ENCODE data around the gene TOP3B. TPM values are rescaled to one million over a fixed set of nuclear protein-coding genes. Genes with fewer than 3 reads are reported as not detected.
"Not testable (repeated sequence)": the region's sequence is repeated elsewhere in the genome, so short reads cannot be mapped to it uniquely, and the experiment has no call there.

TOP3B gene
- total RNA-seq, 1 donor from 2014 or later: 26.4 TPM

DNA sequence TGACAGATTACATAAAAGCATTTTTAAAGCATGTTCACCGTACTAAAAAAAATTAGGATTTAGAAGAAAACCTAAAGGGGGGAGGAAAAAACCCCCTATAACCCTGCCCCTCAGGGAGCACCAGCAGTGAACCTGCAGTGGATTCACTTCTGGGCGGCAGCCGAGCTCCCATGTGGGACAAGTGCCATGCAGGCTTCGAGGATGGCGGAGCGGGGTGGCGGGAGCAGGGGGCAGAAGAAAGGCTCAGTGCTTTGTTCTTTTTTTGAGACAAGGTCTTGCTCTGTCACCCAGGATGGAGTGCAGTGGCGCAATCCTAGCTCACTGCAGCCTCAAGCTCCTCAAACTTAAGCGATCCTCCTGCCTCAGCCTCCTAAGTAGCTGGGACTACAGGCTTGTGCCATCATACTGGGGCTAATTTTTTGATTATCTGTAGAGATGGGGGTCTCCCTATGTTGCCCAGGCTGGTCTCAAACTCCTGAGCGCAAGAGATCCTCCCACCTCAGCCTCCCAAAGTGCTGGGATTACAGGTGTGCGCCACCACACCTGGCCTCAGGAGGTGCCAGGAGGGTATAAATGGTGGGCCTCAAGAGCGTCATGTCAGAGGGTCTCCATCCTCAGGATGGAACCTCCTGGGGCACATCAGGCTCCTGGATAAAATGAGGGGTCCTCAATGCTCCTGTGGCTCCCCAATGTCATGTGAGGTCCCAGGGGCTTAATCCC is 64.0 kb downstream of the TOP3B start:
- Histone ChIP-seq H3K27me3 (no peaks in the 10 kb centered on the region), H3K4me3 (no peak overlapping the region), H3K9me3 (no peaks in the 10 kb centered on the region), H3K36me3 (peaks cover 21 to 30% of the 10 kb centered on the region in 2 donors), H3K4me1 (no peaks in the 10 kb centered on the region), H3K27ac (no peak overlapping the region)
- TF ChIP-seq, protein P1, sequence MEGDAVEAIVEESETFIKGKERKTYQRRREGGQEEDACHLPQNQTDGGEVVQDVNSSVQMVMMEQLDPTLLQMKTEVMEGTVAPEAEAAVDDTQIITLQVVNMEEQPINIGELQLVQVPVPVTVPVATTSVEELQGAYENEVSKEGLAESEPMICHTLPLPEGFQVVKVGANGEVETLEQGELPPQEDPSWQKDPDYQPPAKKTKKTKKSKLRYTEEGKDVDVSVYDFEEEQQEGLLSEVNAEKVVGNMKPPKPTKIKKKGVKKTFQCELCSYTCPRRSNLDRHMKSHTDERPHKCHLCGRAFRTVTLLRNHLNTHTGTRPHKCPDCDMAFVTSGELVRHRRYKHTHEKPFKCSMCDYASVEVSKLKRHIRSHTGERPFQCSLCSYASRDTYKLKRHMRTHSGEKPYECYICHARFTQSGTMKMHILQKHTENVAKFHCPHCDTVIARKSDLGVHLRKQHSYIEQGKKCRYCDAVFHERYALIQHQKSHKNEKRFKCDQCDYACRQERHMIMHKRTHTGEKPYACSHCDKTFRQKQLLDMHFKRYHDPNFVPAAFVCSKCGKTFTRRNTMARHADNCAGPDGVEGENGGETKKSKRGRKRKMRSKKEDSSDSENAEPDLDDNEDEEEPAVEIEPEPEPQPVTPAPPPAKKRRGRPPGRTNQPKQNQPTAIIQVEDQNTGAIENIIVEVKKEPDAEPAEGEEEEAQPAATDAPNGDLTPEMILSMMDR (IDR thresholded peaks at IDR 0.05): no peak
- no peak for DNase-seq (ENCODE audit: low spot score in 2 of 2)
- intact Hi-C loops (cut with DNase I): no loop called here

DNA sequence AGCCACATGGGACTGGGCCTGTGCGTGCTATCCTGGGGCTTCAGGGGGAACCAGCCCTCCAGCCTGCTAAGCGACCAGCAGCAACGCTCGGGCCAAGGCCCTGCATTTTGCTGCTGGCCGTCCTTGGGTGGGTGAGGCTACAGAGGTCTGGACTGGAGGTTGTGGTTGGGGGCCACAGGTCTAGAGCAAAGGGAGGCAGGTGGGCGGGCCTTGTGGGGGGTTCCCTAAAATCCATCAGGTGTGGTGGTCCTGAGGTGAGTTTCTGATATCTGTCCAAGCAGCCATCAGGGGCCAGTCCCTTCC is 64.7 kb downstream of the TOP3B start:
- no peak for DNase-seq (ENCODE audit: low spot score in 2 of 2)
- H3K27me3 ChIP-seq: no peaks in the 10 kb centered on the region
- H3K4me1 ChIP-seq: no peaks in the 10 kb centered on the region
- no peak overlapping the region for H3K4me3 ChIP-seq
- H3K36me3 ChIP-seq: peaks cover 18 to 24% of the 10 kb centered on the region in 2 donors
- TF ChIP-seq, protein P1 (IDR thresholded peaks at IDR 0.05): no peak
- intact Hi-C loops (cut with DNase I): no loop called here
- no peak overlapping the region for H3K27ac ChIP-seq
- H3K9me3 ChIP-seq: no peaks in the 10 kb centered on the region

GRCh38 chr22:21917181-21917958 is 65.2 kb downstream of the TOP3B start:
- Histone ChIP-seq H3K27me3 (no peaks in the 10 kb centered on the region), H3K4me3 (no peak overlapping the region), H3K9me3 (no peaks in the 10 kb centered on the region), H3K4me1 (no peaks in the 10 kb centered on the region), H3K27ac (no peak overlapping the region), H3K36me3 (peaks cover 12 to 18% of the 10 kb centered on the region in 2 donors)
- no peak for DNase-seq (ENCODE audit: low spot score in 2 of 2)
- TF ChIP-seq, protein P1 (IDR thresholded peaks at IDR 0.05): no peak
- intact Hi-C loops (cut with DNase I): no loop called here

- intact Hi-C loops (cut with DNase I): no loop called here
- Histone ChIP-seq H3K9me3 (no peaks in the 10 kb centered on the region), H3K36me3 (peaks cover 12% of the 10 kb centered on the region in 2 donors), H3K27ac (no peak overlapping the region), H3K4me3 (no peak overlapping the region), H3K4me1 (no peaks in the 10 kb centered on the region), H3K27me3 (no peaks in the 10 kb centered on the region)
- TF ChIP-seq, protein P1 (IDR thresholded peaks at IDR 0.05): no peak
- DNase-seq (ENCODE audit: low spot score in 2 of 2): no peak
Measured at GRCh38 chr22:21916309-21916918, 66.2 kb downstream of the TOP3B start.

DNA sequence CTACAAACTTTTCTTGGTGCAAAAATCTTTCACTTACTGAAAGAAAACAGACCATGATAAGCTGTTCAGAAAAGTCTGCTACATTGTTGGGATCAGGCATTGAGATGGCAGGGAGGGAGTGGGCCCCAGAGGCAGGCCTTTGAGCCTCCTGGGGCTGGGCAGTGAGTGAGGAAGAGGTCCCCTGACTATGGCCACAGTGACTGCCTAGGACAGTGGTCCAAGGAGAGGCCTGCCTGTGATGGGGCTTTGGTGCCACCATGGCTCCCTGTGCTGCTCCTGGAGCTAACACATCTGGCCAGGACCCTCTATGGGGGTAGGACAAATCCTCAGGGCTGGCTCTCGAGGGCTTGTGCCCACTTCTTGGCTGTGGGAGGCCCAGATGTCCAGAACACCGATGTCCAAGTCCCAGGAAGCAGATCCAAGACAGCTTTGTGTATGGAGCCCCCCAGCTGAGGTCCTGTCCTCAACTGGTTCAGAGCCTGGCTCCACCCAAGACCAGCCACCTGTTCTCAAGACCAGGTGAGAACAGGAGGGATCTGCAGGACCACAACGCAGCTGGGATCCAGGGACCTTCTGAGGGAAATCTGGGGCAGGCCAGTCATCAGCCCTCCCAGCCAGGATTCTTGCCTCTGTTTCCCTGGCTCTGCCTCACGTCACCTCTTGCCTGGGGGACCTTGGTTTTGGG is 66.8 kb downstream of the TOP3B start:
- H3K4me3 ChIP-seq: no peak overlapping the region
- TF ChIP-seq, protein P1 (IDR thresholded peaks at IDR 0.05): no peak

DNA sequence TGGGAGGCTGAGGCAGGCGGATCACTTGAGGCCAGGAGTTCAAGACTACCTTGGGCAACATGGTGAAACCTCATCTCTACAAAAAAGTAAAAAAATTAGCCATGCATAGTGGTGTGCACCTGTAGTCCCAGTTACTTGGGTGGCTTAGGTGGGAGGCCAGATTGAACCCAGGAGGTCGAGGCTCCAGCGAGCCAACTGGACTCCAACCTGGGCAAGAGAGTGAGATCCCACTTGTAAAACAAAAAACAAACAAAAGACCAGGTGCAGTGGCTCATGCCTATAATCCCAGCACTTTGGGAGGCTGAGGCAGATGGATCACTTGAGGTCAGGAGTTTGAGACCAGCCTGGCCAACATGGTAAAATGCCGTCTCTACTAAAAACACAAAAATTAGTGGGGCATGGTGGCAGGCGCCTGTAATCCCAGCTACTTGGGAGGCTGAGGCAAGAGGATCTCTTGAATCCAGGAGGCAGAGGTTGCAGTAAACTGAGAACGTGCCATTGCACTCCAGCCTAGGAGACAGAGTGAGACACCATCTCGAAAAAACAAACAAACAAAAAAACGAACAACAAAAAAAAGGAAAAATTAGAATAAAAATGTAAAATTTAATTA is 68.4 kb downstream of the TOP3B start:
- intact Hi-C loops (cut with DNase I); H3K36me3 ChIP-seq; DNase-seq (ENCODE audit: low spot score in 2 of 2): not testable (repeated sequence)

More for the DNA sequence above, 66.8 kb downstream of the TOP3B start:
- no peaks in the 10 kb centered on the region for H3K9me3 ChIP-seq
- no peaks in the 10 kb centered on the region for H3K27me3 ChIP-seq
- intact Hi-C loops (cut with DNase I): no loop called here
- H3K27ac ChIP-seq: no peak overlapping the region
- no peak for DNase-seq (ENCODE audit: low spot score in 2 of 2)
- peaks cover 7 to 8% of the 10 kb centered on the region in 2 donors for H3K36me3 ChIP-seq
- no peaks in the 10 kb centered on the region for H3K4me1 ChIP-seq

GRCh38 chr22:21910367-21910766 is 72.2 kb downstream of the TOP3B start:
- not testable (repeated sequence) for H3K27me3 ChIP-seq, H3K36me3 ChIP-seq

More for the DNA sequence above, 68.4 kb downstream of the TOP3B start:
- H3K27ac ChIP-seq, H3K9me3 ChIP-seq, H3K4me3 ChIP-seq, H3K4me1 ChIP-seq, H3K27me3 ChIP-seq: not testable (repeated sequence)

More at GRCh38 chr22:21910367-21910766, 72.2 kb downstream of the TOP3B start:
- H3K4me3 ChIP-seq; DNase-seq (ENCODE audit: low spot score in 2 of 2); H3K9me3 ChIP-seq; H3K4me1 ChIP-seq; intact Hi-C loops (cut with DNase I); H3K27ac ChIP-seq: not testable (repeated sequence)

Measured in ascending aorta (tissue), 2 donors.